Inferior parietal cortex (tissue), 1 donor: ENCODE data around the gene BRIP1.
"Not testable (repeated sequence)": the region's sequence is repeated elsewhere in the genome, so short reads cannot be mapped to it uniquely, and the experiment has no call there.

Experiments
- DNase-seq: peaks from one replicate; pipeline ENCODE4 v3.0.0-alpha.2; 2016; ENCODE audit errors: extremely low spot score

Gene BRIP1

GRCh38 chr17:61729690-61730268, 133.5 kb downstream of the BRIP1 start:
- no peak for DNase-seq

GRCh38 chr17:61728297-61728836, 135.0 kb downstream of the BRIP1 start:
- DNase-seq: no peak

- DNase-seq: not testable (repeated sequence)
Measured at GRCh38 chr17:61727798-61728197, 135.5 kb downstream of the BRIP1 start.

- DNase-seq: no peak
Measured at GRCh38 chr17:61726977-61727376, 136.4 kb downstream of the BRIP1 start.

- no peak for DNase-seq
Measured at GRCh38 chr17:61724777-61725176, 138.6 kb downstream of the BRIP1 start.

GRCh38 chr17:61723914-61724313, 139.4 kb downstream of the BRIP1 start:
- DNase-seq: no peak

GRCh38 chr17:61723183-61723582, 140.1 kb downstream of the BRIP1 start:
- no peak for DNase-seq

GRCh38 chr17:61722398-61722797, 140.9 kb downstream of the BRIP1 start:
- DNase-seq: no peak

- no peak for DNase-seq
Measured at GRCh38 chr17:61720016-61720795, 143.1 kb downstream of the BRIP1 start.

- not testable (repeated sequence) for DNase-seq
Measured at GRCh38 chr17:61719220-61719619, 144.1 kb downstream of the BRIP1 start.

GRCh38 chr17:61718022-61718421, 145.3 kb downstream of the BRIP1 start:
- DNase-seq: no peak

GRCh38 chr17:61717352-61717751, 146.0 kb downstream of the BRIP1 start:
- DNase-seq: no peak

GRCh38 chr17:61716225-61716829, 147.0 kb downstream of the BRIP1 start:
- DNase-seq: no peak

- DNase-seq: no peak
Measured at GRCh38 chr17:61715348-61715747, 148.0 kb downstream of the BRIP1 start.

- no peak for DNase-seq
Measured at GRCh38 chr17:61714300-61714699, 149.0 kb downstream of the BRIP1 start.

GRCh38 chr17:61713035-61713434, 150.3 kb downstream of the BRIP1 start:
- no peak for DNase-seq

GRCh38 chr17:61710546-61710945, 152.8 kb downstream of the BRIP1 start:
- DNase-seq: no peak

- no peak for DNase-seq
Measured at GRCh38 chr17:61709567-61709966, 153.8 kb downstream of the BRIP1 start.

GRCh38 chr17:61704935-61705449, 158.3 kb downstream of the BRIP1 start:
- no peak for DNase-seq

GRCh38 chr17:61702450-61702849, 160.9 kb downstream of the BRIP1 start:
- DNase-seq: no peak

GRCh38 chr17:61701978-61702377, 161.3 kb downstream of the BRIP1 start:
- no peak for DNase-seq

- DNase-seq: no peak
Measured at GRCh38 chr17:61701334-61701733, 162.0 kb downstream of the BRIP1 start.

GRCh38 chr17:61700252-61700651, 163.1 kb downstream of the BRIP1 start:
- DNase-seq: no peak
